ENCODE results near the gene BTRC. TPM values are rescaled to one million over a fixed set of nuclear protein-coding genes. Genes with fewer than 3 reads are reported as not detected.
"Not testable (repeated sequence)": the region's sequence is repeated elsewhere in the genome, so short reads cannot be mapped to it uniquely, and the experiment has no call there.

Gene BTRC
- polyA plus RNA-seq, 12 donors: 18.7 to 39.8 (median 29.1) TPM; not detected in 1

GRCh38 chr10:101380353-101381017 lies 26.5 kb downstream of the BTRC start:
- DNase-seq: no peak

DNA sequence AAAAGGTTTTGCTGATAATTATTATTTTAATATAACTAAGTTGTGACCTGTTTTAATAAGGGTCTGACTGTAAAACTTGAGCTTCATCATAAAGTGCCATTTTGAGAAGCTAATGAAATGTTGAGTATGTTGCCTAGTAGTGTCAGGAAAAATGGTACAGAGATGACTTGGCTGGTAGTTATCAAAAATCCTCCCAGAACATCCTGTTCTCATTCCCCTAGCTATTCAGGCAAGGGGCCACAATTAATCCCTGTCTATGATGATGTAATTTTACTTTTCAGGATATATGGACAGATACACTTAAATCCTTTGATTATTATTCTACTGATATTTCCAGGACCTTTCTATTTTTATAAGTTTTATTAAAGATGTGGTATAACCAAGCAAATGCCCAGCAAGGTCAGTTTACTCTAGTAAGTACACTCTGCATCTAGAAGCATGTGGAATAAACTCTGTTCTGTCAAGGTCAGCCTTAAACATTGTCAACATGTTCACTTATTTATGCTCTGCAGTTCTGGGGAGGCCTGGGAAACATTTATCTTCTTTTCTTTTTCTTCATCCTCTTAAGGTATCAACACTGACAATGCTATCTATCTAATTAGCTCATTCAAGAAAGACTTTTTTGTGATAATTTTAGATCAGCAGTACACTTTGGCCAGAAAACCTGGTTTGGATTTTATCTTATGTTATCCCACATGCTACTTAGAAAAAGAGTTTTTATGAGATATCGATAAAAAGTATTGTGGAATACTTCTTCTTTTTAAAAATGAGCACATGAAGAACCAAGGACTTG lies 32.1 kb downstream of the BTRC start:
- no peak for DNase-seq

- DNase-seq: no peak
These were observed 32.8 kb downstream of the BTRC start for GRCh38 chr10:101386659-101387259.

GRCh38 chr10:101388676-101389276 lies 34.8 kb downstream of the BTRC start:
- DNase-seq: no peak

GRCh38 chr10:101389532-101389931 lies 35.6 kb downstream of the BTRC start:
- DNase-seq: not testable (repeated sequence)

GRCh38 chr10:101389986-101390531 lies 36.1 kb downstream of the BTRC start:
- no peak for DNase-seq

GRCh38 chr10:101393378-101393777 lies 39.4 kb downstream of the BTRC start:
- DNase-seq: no peak

DNA sequence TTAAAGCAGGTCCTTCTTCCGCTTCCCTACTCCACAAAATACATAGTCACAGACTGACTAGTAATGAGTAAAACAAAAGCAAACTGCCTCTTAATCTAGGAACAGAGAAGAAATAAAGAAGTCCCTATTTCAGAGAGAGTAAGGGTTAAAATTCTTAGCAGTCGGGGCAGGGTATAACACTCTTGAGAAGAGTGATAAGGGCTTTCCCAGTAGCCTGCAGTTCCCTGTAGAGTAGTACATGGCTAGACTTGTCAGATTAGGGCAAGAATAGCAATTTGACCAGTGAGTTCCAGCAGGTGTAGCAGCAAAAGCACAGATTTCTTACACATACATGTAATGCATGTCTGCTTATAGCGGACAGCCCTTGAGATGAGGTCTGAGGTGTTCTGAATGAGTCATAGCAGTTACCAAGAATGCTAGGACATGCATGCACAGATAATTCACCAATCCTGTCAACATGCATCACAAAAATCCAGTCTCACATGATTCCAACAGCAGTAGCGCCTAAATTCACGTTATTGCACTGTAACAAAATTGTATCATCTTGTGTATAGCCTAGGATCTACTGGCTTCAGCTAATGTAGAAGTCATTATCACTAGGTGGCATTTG lies 40.7 kb downstream of the BTRC start:
- DNase-seq: no peak

- peak; percentile 70 for DNase-seq
These were observed 43.2 kb downstream of the BTRC start for GRCh38 chr10:101397140-101397539.

- no peak for DNase-seq
These were observed 46.6 kb downstream of the BTRC start for GRCh38 chr10:101400585-101400984.

DNA sequence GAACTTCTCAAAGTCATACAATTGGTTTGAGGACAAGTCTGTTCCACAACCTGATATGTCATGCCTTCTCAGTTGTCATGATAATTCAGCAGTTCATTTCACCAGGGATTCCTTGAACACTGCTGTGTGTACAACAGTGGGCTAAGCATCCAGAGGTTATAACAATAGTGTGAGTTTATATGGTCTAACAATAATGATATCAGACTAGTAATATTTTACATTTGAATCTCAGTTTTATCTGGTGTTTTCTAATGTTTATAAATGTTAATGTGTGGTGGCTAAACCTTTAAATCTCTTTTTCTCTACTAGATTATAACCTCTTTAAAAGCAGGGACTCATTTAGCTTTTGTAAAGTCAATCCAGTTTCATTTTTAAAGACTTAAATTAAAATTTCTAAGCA lies 48.7 kb downstream of the BTRC start:
- DNase-seq: no peak

- no peak for DNase-seq
These were observed 49.2 kb downstream of the BTRC start for GRCh38 chr10:101403161-101403560.

DNA sequence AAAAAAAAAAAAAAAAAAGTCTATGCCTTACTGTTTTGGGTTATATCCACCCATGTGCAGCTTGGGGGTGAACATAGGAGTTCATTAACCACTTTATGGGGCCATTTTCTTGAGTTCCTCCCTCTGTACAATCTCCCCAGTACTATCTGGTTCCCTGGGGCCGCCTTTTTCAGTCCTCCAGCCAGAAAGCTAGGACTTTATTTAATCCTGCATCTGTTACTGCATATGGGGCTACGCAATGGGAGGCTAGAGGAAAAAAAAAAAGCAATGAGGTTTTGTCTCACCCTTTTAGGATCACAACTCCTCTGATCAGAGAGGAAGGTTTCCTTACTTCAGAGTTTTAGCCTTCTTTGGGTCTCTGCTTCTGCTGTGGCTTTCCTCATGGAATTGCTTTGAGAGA lies 51.0 kb downstream of the BTRC start:
- no peak for DNase-seq

- DNase-seq: no peak
These were observed 57.6 kb downstream of the BTRC start for GRCh38 chr10:101411598-101411997.

DNA sequence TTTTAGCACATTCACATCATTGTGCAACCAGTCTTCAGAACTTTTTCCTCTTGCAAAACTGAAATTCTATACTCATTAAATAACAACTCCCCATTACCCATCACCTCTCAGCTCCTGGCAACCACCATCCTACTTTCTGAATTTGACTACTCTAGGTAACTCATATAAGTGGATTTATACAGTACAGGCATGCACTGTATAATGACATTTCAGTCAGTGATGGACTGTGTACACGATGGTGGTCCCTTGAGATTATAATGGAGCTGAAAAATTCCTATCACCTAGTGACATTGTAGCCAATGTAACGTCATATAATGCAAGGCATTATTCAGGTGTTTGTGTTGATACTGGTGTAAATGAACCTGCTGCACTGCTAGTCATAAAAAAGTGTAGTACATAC lies 60.1 kb downstream of the BTRC start:
- DNase-seq: no peak

- no peak for DNase-seq
These were observed 61.9 kb downstream of the BTRC start for GRCh38 chr10:101415884-101416283.

GRCh38 chr10:101421967-101422366 lies 68.0 kb downstream of the BTRC start:
- DNase-seq: not testable (repeated sequence)

DNA sequence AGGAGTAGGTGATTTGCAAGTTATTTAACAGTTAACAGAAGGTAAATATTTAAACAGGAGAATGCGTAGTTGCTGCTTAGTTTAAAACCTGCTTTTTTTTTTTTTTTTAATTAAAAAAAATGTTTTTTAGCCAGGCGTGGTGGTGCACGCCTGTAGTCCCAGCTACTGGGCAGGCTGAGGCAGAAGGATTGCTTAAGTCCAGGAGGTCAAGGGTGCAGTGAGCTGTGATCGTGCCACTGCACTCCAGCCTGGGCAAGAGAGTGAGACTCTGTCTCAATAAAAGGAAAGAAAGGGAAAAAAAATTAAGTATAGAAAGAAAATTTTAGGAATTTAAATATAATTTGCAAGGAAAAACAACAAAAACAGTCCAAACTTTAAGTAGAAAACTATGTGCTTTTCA lies 71.6 kb downstream of the BTRC start:
- DNase-seq: no peak

GRCh38 chr10:101428036-101428435 lies 74.1 kb downstream of the BTRC start:
- no peak for DNase-seq

DNA sequence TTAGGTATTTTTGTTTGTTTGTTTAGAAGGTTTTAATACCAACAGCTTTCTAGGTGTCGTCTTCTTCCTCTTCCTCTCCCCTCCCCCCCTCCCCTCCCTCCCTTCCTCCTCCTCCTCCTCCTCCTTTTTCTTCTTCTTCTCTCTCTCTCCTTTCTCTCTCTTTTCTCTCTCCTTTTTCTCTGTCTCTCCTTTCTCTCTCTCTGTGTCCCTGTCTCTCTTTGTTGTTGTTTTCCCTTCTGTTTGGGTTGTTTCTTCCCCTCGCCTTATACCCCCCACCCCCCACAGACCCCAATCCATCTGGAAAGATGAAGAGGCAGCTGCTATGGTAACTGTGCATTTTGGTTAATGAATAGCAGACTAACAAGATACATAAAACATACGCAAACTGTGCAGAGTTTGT lies 75.5 kb downstream of the BTRC start:
- no peak for DNase-seq

DNA sequence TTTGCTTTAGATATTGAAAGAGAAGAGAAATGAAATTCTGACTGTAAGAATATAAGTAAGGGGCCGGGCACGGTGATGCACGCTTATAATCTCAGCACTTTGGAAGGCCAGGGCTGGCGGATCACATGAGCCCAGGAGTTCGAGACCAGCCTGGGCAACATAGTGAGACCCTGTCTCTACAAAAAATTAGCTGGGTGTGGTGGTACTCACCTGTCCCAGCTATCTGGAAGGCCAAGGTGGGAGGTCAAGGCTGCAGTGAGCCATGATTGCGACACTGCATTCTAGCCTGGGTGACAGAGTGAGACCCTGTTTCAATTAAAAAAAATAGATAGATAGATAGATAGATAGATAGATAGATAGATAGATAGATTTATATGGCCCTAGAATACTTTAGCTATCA lies 82.3 kb downstream of the BTRC start:
- no peak for DNase-seq

- no peak for DNase-seq
These were observed 85.0 kb downstream of the BTRC start for GRCh38 chr10:101438881-101439391.

Data from muscle of arm (tissue), 12 donors.